Vagina (tissue), 2 donors: ENCODE results near the gene RMND5A.

ENCODE experiments used
- CTCF ChIP-seq, 3 experiments: fragments of 450-650 bp in 2 of 3; fragments of 200-600 bp in 1 of 3; sonication (generic) in 1 of 3; IDR thresholded peaks; one replicate each; pipeline ENCODE4 v1.5.1; 2017 to 2019; ENCODE audit warnings: antibody characterized with exemption in 3 of 3, mild to moderate bottlenecking in 2 of 3, moderate library complexity in 2 of 3
- POLR2A ChIP-seq, 2 donors: fragments of 450-650 bp; IDR thresholded peaks; one replicate each; pipeline ENCODE4 v1.6.1; 2017; ENCODE audit warnings: antibody characterized with exemption in 2 of 2, mild to moderate bottlenecking in 2 of 2, moderate library complexity in 2 of 2
- POLR2AphosphoS5 ChIP-seq, 2 donors: sonication (generic); formaldehyde crosslinking; IDR thresholded peaks; one replicate each; pipeline ENCODE4 v1.9.0; 2017; ENCODE audit warnings: antibody characterized with exemption in 2 of 2, mild to moderate bottlenecking in 2 of 2, low read depth in 1 of 2; ENCODE audit not compliant: insufficient read depth in 1 of 2

GRCh38 chr2:86753606-86754005 is 33.5 kb downstream of the RMND5A start:
- TF ChIP-seq CTCF (IDR thresholded peaks at IDR 0.05) (no peak), POLR2AphosphoS5 (IDR thresholded peaks at IDR 0.05; ENCODE audit: insufficient read depth in 1 of 2, low read depth in 1 of 2) (no peak), POLR2A (IDR thresholded peaks at IDR 0.05) (no peak)
